Measurements from ENCODE around the gene IQSEC1.
"Not testable (repeated sequence)": the region's sequence is repeated elsewhere in the genome, so short reads cannot be mapped to it uniquely, and the experiment has no call there.

Gene IQSEC1

DNA sequence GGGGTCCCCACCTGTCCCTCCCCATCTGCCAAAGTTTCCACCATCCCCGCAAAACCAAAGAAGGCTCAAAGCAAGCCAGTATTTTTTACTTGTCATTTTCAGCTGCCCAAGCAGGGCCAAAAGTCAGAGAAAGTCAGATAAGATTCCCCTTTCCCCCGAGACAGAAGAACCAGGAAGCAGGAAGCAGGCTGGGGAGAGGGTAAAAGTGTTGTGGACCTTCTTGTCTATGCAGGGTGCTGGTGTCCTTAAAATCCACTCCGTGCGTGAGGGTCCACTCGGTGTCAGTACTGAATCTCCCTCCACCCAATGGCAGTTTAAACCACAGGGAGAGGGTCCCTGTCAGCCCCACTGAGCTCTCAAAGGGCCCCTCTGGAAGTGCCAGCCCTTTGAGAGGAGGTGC is 211.6 kb downstream of the IQSEC1 start:
- H3K9me3 ChIP-seq (ENCODE audit: control insufficient read depth, insufficient read depth, low read depth, low read length) = peaks cover 9% of the 10 kb centered on the region

DNA sequence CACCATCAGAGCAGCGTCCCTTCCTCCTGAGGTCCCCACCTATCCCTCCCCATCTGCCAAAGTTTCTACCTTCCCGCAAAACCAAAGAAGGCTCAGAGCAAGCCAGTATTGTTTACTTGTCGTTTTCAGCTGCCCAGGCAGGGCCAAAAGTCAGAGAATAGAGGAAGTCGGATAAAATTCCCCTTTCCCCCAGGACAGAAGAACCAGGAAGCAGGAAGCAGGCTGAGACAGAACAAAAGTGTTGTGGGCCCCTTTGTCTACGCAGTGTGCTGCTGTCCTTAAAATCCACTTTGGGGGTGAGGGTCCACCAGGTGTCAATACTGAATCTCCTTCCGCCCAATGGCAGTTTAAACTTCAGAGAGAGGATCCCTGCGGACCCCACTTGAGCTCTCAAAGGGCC is 213.4 kb downstream of the IQSEC1 start:
- no peaks in the 10 kb centered on the region for H3K36me3 ChIP-seq (ENCODE audit: control insufficient read depth, insufficient read depth, low read length)
- no peak overlapping the region for H3K4me3 ChIP-seq (ENCODE audit: low read depth, low read length)
- H3K27ac ChIP-seq (ENCODE audit: low read depth, low read length) = no peak overlapping the region
- peaks cover under 1% of the 10 kb centered on the region; the same call in 1 of the 2 replicates for H3K9me3 ChIP-seq (ENCODE audit: control insufficient read depth, insufficient read depth, low read depth, low read length)
- peaks cover 15% of the 10 kb centered on the region for H3K27me3 ChIP-seq (ENCODE audit: control insufficient read depth, insufficient read depth, low read length)
- H3K9ac ChIP-seq (ENCODE audit: low read length) = no peak overlapping the region
- no peaks in the 10 kb centered on the region for H3K4me1 ChIP-seq (ENCODE audit: control insufficient read depth, insufficient read depth, low read length)

More for the DNA sequence above, 211.6 kb downstream of the IQSEC1 start:
- no peak overlapping the region for H3K9ac ChIP-seq (ENCODE audit: low read length)
- no peaks in the 10 kb centered on the region for H3K36me3 ChIP-seq (ENCODE audit: control insufficient read depth, insufficient read depth, low read length)
- H3K4me3 ChIP-seq (ENCODE audit: low read depth, low read length) = no peak overlapping the region
- H3K27me3 ChIP-seq (ENCODE audit: control insufficient read depth, insufficient read depth, low read length) = peaks cover 7% of the 10 kb centered on the region; the same call in 1 of the 2 replicates
- no peaks in the 10 kb centered on the region for H3K4me1 ChIP-seq (ENCODE audit: control insufficient read depth, insufficient read depth, low read length)
- no peak overlapping the region for H3K27ac ChIP-seq (ENCODE audit: low read depth, low read length)

DNA sequence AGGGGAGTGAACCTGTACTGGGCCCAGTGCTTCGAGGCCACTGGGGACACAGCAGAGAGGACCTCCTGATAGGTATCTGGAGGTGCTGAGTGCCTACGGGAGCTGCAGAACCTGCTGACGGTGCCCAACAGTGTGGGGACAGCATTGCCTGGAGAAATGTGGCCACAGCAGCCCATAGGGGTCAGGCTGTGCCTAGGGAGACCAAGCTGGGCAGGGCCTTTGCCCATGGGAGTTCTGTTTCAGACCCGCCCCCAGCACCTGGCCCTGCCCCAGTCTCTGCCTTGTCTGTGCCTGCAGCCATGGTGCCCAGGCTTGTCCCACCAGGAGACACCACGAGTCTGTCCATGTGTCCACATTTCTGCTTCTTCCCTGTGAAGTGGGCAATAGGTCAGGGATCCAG is 216.6 kb downstream of the IQSEC1 start:
- H3K27ac ChIP-seq (ENCODE audit: low read depth, low read length) = no peak overlapping the region
- H3K4me3 ChIP-seq (ENCODE audit: low read depth, low read length) = no peak overlapping the region

DNA sequence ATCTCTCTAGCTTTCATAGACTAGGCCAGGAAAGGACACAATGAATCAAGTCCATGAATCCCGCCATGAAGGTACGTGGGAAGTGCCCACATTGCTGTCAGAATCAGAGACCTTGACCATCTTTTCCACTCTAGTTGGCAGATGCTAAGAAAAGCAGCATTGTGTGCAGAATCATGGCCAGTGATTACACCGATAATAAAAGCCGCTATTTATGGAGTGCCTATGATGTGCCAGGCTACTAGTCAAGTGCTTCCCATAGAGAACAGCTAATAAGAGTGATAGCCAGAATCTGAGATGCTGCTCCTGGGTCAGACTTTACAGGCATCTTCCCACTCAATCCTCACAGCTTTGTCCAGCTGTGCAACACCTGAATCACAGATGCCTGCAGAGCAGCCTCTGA is 218.7 kb downstream of the IQSEC1 start:
- H3K4me3 ChIP-seq (ENCODE audit: low read depth, low read length) = no peak overlapping the region
- H3K9ac ChIP-seq (ENCODE audit: low read length) = no peak overlapping the region
- no peaks in the 10 kb centered on the region for H3K36me3 ChIP-seq (ENCODE audit: control insufficient read depth, insufficient read depth, low read length)
- no peaks in the 10 kb centered on the region for H3K4me1 ChIP-seq (ENCODE audit: control insufficient read depth, insufficient read depth, low read length)
- peaks cover 13% of the 10 kb centered on the region for H3K9me3 ChIP-seq (ENCODE audit: control insufficient read depth, insufficient read depth, low read depth, low read length)
- no peak overlapping the region for H3K27ac ChIP-seq (ENCODE audit: low read depth, low read length)
- peaks cover 26% of the 10 kb centered on the region for H3K27me3 ChIP-seq (ENCODE audit: control insufficient read depth, insufficient read depth, low read length)

More for the DNA sequence above, 216.6 kb downstream of the IQSEC1 start:
- Histone ChIP-seq H3K27me3 (ENCODE audit: control insufficient read depth, insufficient read depth, low read length) (peaks cover 26% of the 10 kb centered on the region), H3K36me3 (ENCODE audit: control insufficient read depth, insufficient read depth, low read length) (no peaks in the 10 kb centered on the region), H3K4me1 (ENCODE audit: control insufficient read depth, insufficient read depth, low read length) (no peaks in the 10 kb centered on the region), H3K9me3 (ENCODE audit: control insufficient read depth, insufficient read depth, low read depth, low read length) (no peaks in the 10 kb centered on the region), H3K9ac (ENCODE audit: low read length) (no peak overlapping the region)

DNA sequence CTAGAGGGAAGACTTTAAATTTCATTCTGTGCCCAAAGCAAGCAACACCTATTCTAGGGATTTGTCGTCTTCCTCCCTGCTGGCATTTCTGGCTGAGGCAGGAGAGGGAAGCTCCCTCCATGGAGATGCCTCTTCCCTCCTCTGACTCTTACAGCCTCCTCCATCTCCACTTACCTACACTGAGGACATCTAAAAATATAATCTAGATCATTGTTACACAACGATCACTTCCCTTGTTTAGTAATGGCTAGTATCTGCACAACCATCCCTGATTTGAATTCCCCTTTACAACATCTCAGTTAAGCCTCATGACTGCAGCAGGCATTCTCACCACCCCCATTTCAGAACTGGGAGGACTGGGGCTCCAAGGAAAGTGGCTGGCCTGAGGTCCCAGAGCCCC is 219.4 kb downstream of the IQSEC1 start:
- Histone ChIP-seq H3K9me3 (ENCODE audit: control insufficient read depth, insufficient read depth, low read depth, low read length) (peaks cover 13% of the 10 kb centered on the region), H3K27me3 (ENCODE audit: control insufficient read depth, insufficient read depth, low read length) (peaks cover 26% of the 10 kb centered on the region)
- H3K9ac ChIP-seq (ENCODE audit: low read length); H3K4me3 ChIP-seq (ENCODE audit: low read depth, low read length); H3K36me3 ChIP-seq (ENCODE audit: control insufficient read depth, insufficient read depth, low read length); H3K27ac ChIP-seq (ENCODE audit: low read depth, low read length); H3K4me1 ChIP-seq (ENCODE audit: control insufficient read depth, insufficient read depth, low read length): not testable (repeated sequence)

DNA sequence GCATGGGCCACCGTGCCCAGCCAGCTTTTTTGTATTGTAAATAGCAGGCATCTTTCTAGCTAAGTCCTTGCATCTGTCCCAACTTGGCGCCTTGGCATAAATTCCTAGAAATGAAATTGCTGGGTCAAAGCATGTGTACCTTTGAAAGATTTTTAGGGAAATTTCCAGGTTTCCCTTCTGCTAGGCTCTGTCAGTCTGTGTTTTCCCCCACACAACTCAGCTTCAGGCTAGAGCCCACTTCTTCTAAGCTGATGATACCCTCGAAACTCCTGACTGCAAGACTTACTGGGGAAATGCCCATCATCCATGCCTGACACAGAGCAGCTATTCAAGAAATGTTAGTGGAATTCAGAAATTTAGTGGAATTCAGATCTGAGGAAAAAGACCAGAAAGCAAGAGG is 221.0 kb downstream of the IQSEC1 start:
- H3K27ac ChIP-seq (ENCODE audit: low read depth, low read length) = no peak overlapping the region
- no peaks in the 10 kb centered on the region for H3K36me3 ChIP-seq (ENCODE audit: control insufficient read depth, insufficient read depth, low read length)
- peaks cover 16% of the 10 kb centered on the region for H3K9me3 ChIP-seq (ENCODE audit: control insufficient read depth, insufficient read depth, low read depth, low read length)
- H3K4me1 ChIP-seq (ENCODE audit: control insufficient read depth, insufficient read depth, low read length) = no peaks in the 10 kb centered on the region
- H3K27me3 ChIP-seq (ENCODE audit: control insufficient read depth, insufficient read depth, low read length) = peaks cover 26% of the 10 kb centered on the region
- H3K9ac ChIP-seq (ENCODE audit: low read length) = no peak overlapping the region
- H3K4me3 ChIP-seq (ENCODE audit: low read depth, low read length) = no peak overlapping the region
